Transverse colon (tissue), 4 donors: ENCODE results near the gene POC1A. TPM values are rescaled to one million over a fixed set of nuclear protein-coding genes. Genes with fewer than 3 reads are reported as not detected.

Experiments used
- DNase-seq: peaks from one replicate; pipeline ENCODE4 v3.0.0-alpha.2; 2019
- H3K27ac ChIP-seq, 4 donors: fragments of 200-600 bp; sonication (generic); 2 replicates each; pipeline ENCODE4 v1.5.1; 2016 to 2018; ENCODE audit warnings: inconsistent platforms in 4 of 4
- H3K27me3 ChIP-seq: fragments of 200-600 bp; sonication (generic); 2 replicates; pipeline ENCODE4 v1.5.1; 2017; ENCODE audit warnings: inconsistent platforms
- H3K36me3 ChIP-seq, 4 donors: fragments of 200-600 bp; sonication (generic); 2 replicates each; pipeline ENCODE4 v1.5.1; 2017 to 2019; ENCODE audit warnings: inconsistent platforms in 4 of 4
- H3K4me1 ChIP-seq, 4 donors: fragments of 200-600 bp; sonication (generic); 2 replicates each; pipeline ENCODE4 v1.5.1; 2017 to 2020; ENCODE audit warnings: inconsistent platforms in 4 of 4
- H3K4me3 ChIP-seq, 4 donors: fragments of 200-600 bp; sonication (generic); 1 replicate in 1 of 4; 2 replicates in 3 of 4; pipeline versions ENCODE4 v1.5.1 to v1.6.1; 2017 to 2019; ENCODE audit warnings: inconsistent platforms in 4 of 4
- H3K9me3 ChIP-seq, 2 donors: fragments of 200-600 bp; sonication (generic); 2 replicates each; pipeline ENCODE4 v1.5.1; 2017 to 2019; ENCODE audit warnings: inconsistent platforms in 2 of 2
- EP300 ChIP-seq: sonication (generic); formaldehyde crosslinking; IDR thresholded peaks from one replicate; pipeline ENCODE4 v1.6.1; 2017; ENCODE audit warnings: antibody characterized with exemption, low read depth
- POLR2A ChIP-seq: fragments of 450-650 bp; IDR thresholded peaks from one replicate; pipeline ENCODE4 v1.6.1; 2016; ENCODE audit warnings: antibody characterized with exemption, mild to moderate bottlenecking, moderate library complexity
- POLR2AphosphoS5 ChIP-seq, 3 donors: sonication (generic); formaldehyde crosslinking; IDR thresholded peaks; one replicate each; pipeline ENCODE4 v1.6.1; 2016; ENCODE audit warnings: antibody characterized with exemption in 3 of 3
- WGBS, 2 donors: methylation state at CpG; one replicate each; pipeline ENCODE4 v1.1.5; 2018; ENCODE audit warnings: low coverage in 1 of 2; 5-methylcytosine and 5-hydroxymethylcytosine counted together
- in situ Hi-C, 4 donors: fragments of 200-750 bp; cut with MboI; loops; one replicate each; pipeline versions ENCODE4 v1.15.0 to v1.15.1; 2017; ENCODE audit warnings: low sequenced_read_pairs in 3 of 4, low pct_ligation_motif_present in 1 of 4, low pct_unique_long_range_greater_than_20kb in 1 of 4
- intact Hi-C: fragments of 100-400 bp; cut with DNase I; formaldehyde crosslinking; loops from one replicate; pipeline ENCODE4 v1.15.1; 2023; ENCODE audit warnings: low total_unique reads
- total RNA-seq, 4 donors: library from RNA; depleted of rRNA; stranded (reverse); fragments of >200 nt; gene quantifications; one replicate each; pipeline ENCODE4 v1.1.0, GENCODE V29; 2016
- TF ChIP-seq, protein P1 (sequence below), 5 experiments: fragments of 200-600 bp in 3 of 5; fragments of 450-650 bp in 2 of 5; sonication (generic) in 3 of 5; IDR thresholded peaks; 1 replicate in 2 of 5; 2 replicates in 3 of 5; pipeline ENCODE4 v1.5.1; 2016 to 2017; ENCODE audit warnings: antibody characterized with exemption in 5 of 5, inconsistent platforms in 3 of 5, mild to moderate bottlenecking in 2 of 5, moderate library complexity in 1 of 5

POC1A gene
- total RNA-seq, 4 donors from 2014 or later, result 0.80 to 3.1 (median 2.2) TPM; not detected in 1

DNA sequence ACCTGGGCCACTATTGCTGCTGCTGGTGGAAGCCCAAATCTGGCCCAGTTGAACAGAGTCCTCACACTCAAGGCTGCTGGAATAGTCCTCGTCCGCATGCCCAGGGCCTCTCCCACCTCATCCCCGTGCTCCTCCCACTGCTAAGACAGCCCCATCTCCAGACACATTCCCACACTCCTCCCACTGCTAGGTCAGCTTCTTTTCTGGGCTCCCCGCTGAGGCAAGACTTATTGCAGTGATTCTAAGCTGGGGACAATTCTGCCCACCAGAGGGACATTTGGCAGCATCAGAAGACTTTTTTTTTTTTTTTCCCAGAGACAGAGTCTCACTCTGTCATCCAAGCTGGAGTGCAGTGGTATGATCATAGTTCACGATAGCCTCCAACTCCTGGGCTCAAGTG, 35.1 kb downstream of the POC1A start:
- H3K27ac ChIP-seq, result no peak overlapping the region
- no peaks in the 10 kb centered on the region for H3K27me3 ChIP-seq
- TF ChIP-seq EP300, result no peak
- no peak for TF ChIP-seq POLR2A
- TF ChIP-seq, protein P1, sequence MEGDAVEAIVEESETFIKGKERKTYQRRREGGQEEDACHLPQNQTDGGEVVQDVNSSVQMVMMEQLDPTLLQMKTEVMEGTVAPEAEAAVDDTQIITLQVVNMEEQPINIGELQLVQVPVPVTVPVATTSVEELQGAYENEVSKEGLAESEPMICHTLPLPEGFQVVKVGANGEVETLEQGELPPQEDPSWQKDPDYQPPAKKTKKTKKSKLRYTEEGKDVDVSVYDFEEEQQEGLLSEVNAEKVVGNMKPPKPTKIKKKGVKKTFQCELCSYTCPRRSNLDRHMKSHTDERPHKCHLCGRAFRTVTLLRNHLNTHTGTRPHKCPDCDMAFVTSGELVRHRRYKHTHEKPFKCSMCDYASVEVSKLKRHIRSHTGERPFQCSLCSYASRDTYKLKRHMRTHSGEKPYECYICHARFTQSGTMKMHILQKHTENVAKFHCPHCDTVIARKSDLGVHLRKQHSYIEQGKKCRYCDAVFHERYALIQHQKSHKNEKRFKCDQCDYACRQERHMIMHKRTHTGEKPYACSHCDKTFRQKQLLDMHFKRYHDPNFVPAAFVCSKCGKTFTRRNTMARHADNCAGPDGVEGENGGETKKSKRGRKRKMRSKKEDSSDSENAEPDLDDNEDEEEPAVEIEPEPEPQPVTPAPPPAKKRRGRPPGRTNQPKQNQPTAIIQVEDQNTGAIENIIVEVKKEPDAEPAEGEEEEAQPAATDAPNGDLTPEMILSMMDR (IDR thresholded peaks at IDR 0.05), result no peak
- no peak for TF ChIP-seq POLR2AphosphoS5 (IDR thresholded peaks at IDR 0.05)
- H3K36me3 ChIP-seq, result no peaks in the 10 kb centered on the region
- peaks cover 0 to 8% (median 1%) of the 10 kb centered on the region in 4 donors for H3K4me1 ChIP-seq
- in situ Hi-C loops (no loop called here), intact Hi-C loops (no loop called here)
- H3K9me3 ChIP-seq, result no peaks in the 10 kb centered on the region
- no peak for DNase-seq
- no peak overlapping the region for H3K4me3 ChIP-seq
- WGBS, 2 donors, result 87 to 96% methylated on average over 4 to 5 of the region's 5 CpGs

DNA sequence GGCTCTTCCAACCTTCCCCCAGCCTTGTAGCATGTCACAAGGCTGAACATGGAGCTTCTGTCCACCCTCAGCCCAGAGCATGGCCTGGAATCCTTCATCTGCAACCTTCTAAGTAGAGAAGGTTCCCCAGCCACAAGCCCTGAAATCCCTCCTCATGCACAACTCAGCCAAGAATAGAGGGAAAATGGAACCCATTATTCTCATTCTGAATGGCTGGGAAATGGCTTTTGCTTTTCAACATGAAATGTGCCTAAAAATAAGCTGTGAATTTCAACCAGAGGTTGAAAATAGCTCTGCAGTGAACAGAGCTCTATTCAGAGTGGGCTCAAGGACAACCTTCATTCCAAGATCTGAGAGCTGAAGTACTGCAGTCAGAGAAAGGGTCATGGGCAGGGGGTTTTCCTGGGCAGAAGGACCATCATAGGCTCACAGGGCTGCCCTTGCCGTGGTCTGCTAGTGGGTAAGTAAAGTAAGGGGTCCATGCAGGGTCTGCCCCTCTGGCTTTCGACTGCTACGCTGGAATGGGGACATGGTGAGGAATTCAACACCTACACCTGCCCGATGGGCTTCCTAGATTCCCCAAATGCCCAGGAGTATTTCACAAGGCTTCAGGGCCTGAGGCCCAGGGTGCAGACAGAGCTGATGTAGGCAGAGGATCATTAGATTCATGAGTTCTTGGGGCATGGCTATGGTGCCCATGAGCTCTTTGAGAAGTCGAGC, 35.9 kb downstream of the POC1A start:
- in situ Hi-C loops, result no loop called here
- intact Hi-C loops, result no loop called here
- H3K9me3 ChIP-seq, result no peaks in the 10 kb centered on the region
- H3K36me3 ChIP-seq, result no peaks in the 10 kb centered on the region
- no peak for TF ChIP-seq POLR2A
- TF ChIP-seq POLR2AphosphoS5 (IDR thresholded peaks at IDR 0.05), result no peak
- TF ChIP-seq EP300, result no peak
- TF ChIP-seq, protein P1 (IDR thresholded peaks at IDR 0.05), result no peak
- H3K4me3 ChIP-seq, result no peak overlapping the region
- H3K27ac ChIP-seq, result no peak overlapping the region
- no peaks in the 10 kb centered on the region for H3K27me3 ChIP-seq
- 99% methylated on average over 5 of the region's 5 CpGs; no CpG with 5 or more reads in 1 of the 2 donors for WGBS, 2 donors
- DNase-seq, result no peak
- H3K4me1 ChIP-seq, result peaks cover 0 to 8% (median 1%) of the 10 kb centered on the region in 4 donors

DNA sequence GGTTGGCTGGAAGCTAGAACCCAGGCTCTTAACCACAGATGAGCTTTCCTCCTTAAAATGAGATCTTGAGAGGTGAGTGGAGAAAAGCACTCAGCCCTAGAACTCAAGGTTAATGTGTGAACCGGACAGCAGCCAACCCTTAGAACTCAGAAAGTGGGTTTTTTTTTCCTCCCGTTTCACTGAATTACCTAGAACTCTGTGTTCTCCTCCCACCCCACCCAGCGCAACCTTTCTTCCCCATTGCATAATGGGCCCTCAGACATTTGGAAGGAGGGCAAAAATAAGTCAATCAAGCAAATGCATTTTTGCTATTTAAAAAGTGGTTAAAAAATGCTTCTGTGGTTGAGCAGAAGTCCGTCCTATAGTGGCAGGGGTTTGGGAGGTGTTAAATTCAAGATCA, 36.7 kb downstream of the POC1A start:
- Histone ChIP-seq H3K36me3 (no peaks in the 10 kb centered on the region), H3K9me3 (no peaks in the 10 kb centered on the region), H3K27ac (no peak overlapping the region), H3K27me3 (no peaks in the 10 kb centered on the region), H3K4me1 (peaks cover 0 to 8% (median under 1%) of the 10 kb centered on the region in 4 donors), H3K4me3 (no peak overlapping the region)
- in situ Hi-C loops, result no loop called here
- WGBS, 2 donors, result 83 to 92% methylated on average over 1 to 4 of the region's 4 CpGs
- intact Hi-C loops, result no loop called here
- TF ChIP-seq POLR2A, result no peak
- TF ChIP-seq, protein P1 (IDR thresholded peaks at IDR 0.05), result no peak
- no peak for TF ChIP-seq EP300
- no peak for DNase-seq

DNA sequence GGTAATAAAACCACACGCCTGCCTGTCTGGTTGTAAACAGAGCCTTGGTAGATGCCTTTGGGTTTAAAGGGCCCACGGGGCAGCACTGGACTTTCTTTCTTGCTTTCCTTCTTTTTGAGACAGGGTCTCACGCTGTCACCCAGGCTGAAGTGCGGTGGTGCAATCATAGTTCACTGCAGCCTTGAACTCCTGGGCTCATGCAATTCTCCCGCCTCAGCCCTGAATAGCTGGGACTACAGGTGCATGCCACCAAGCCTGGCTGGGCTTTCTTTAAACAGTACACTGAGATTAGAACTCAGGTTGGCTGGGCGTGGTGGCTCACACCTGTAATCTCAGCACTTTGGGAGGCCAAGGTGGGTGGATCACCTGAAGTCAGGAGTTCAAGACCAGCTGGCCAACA, 42.2 kb downstream of the POC1A start:
- in situ Hi-C loops (no loop called here), intact Hi-C loops (no loop called here)

More for the DNA sequence above, 42.2 kb downstream of the POC1A start:
- Histone ChIP-seq H3K4me1 (no peaks in the 10 kb centered on the region), H3K9me3 (no peaks in the 10 kb centered on the region), H3K4me3 (no peak overlapping the region), H3K27ac (no peak overlapping the region), H3K36me3 (no peaks in the 10 kb centered on the region), H3K27me3 (no peaks in the 10 kb centered on the region)
- no peak for DNase-seq
- TF ChIP-seq, protein P1 (IDR thresholded peaks at IDR 0.05), result no peak
- TF ChIP-seq POLR2A (no peak), POLR2AphosphoS5 (IDR thresholded peaks at IDR 0.05) (no peak), EP300 (no peak)
- 67 to 77% methylated on average over 2 to 6 of the region's 6 CpGs for WGBS, 2 donors
